Dermis blood vessel endothelial cell (primary cell): ENCODE data around the gene TMEM161B. TPM values are rescaled to one million over a fixed set of nuclear protein-coding genes. Genes with fewer than 3 reads are reported as not detected.
"Not testable (repeated sequence)": the region's sequence is repeated elsewhere in the genome, so short reads cannot be mapped to it uniquely, and the experiment has no call there.

Source experiments
- DNase-seq: peaks from one replicate; pipeline ENCODE4 v3.0.0; 2010
- total RNA-seq: library from RNA; depleted of rRNA; stranded (reverse); fragments of >200 nt; gene quantifications from 2 replicates; pipeline ENCODE4 v1.2.3, GENCODE V29; 2014

The TMEM161B gene
- total RNA-seq, 1 donor from 2014 or later: 12.3 TPM

DNA sequence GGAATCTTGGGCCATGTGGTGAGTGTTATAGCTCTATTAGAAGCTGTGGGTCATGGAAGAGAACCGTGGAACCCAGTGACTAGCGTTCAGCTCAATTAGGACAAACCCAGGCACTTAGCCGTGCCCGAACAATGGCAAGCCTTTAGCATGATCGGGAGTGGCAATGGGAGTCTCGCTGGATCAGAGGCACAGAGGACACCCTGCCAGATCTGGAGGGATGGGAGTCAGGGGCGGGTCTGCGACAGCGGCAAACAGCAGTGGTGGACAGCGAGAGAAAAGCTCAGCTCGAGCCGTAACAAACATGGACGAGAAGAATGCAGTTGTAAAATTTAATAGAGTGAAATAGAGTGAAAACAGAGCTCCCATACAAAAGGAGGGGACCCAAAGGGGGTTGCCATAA, 91.2 kb downstream of the TMEM161B start:
- not testable (repeated sequence) for DNase-seq

- DNase-seq: no peak
These were observed 95.5 kb downstream of the TMEM161B start for GRCh38 chr5:88172847-88173758.

GRCh38 chr5:88159591-88159990, 109.1 kb downstream of the TMEM161B start:
- no peak for DNase-seq

GRCh38 chr5:88158056-88158455, 110.6 kb downstream of the TMEM161B start:
- DNase-seq: no peak

- no peak for DNase-seq
These were observed 113.8 kb downstream of the TMEM161B start for GRCh38 chr5:88154891-88155290.

- no peak for DNase-seq
These were observed 117.9 kb downstream of the TMEM161B start for GRCh38 chr5:88150747-88151146.

- no peak for DNase-seq
These were observed 122.8 kb downstream of the TMEM161B start for GRCh38 chr5:88145611-88146467.

- DNase-seq: no peak
These were observed 123.4 kb downstream of the TMEM161B start for GRCh38 chr5:88145221-88145610.
